ENCODE results near the gene TMEM140. TPM values are rescaled to one million over a fixed set of nuclear protein-coding genes. Genes with fewer than 3 reads are reported as not detected.

TMEM140 gene
- total RNA-seq, 3 donors from 2014 or later: 23.1 to 55.7 (median 52.8) TPM

DNA sequence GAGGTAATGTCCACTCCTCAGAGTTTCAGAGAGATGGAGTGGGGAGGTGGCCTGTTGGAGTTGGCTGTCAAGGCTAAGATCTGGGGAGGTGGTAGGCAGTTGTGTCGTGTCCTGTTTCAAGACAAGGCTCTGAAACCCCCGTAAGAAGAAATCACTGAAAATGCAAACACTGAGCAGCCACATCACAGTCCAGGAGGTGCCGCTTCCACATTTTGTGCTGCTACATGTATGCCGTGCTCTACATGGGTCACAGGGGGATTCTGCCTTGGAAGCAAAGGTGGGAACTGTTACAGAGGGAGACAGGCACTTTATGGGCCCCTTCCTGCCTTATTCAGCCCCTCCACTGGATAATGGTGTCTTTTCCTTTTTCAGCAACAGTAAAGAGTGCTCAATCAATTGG lies 51.6 kb downstream of the TMEM140 start:
- Histone ChIP-seq H3K4me3 (no peak overlapping the region), H3K4me1 (no peaks in the 10 kb centered on the region), H3K27ac (no peak overlapping the region), H3K27me3 (no peaks in the 10 kb centered on the region), H3K36me3 (no peaks in the 10 kb centered on the region), H3K9me3 (no peaks in the 10 kb centered on the region)
- intact Hi-C loops (cut with DNase I; ENCODE audit: low total_unique reads): no loop called here
- TF ChIP-seq, protein P1, sequence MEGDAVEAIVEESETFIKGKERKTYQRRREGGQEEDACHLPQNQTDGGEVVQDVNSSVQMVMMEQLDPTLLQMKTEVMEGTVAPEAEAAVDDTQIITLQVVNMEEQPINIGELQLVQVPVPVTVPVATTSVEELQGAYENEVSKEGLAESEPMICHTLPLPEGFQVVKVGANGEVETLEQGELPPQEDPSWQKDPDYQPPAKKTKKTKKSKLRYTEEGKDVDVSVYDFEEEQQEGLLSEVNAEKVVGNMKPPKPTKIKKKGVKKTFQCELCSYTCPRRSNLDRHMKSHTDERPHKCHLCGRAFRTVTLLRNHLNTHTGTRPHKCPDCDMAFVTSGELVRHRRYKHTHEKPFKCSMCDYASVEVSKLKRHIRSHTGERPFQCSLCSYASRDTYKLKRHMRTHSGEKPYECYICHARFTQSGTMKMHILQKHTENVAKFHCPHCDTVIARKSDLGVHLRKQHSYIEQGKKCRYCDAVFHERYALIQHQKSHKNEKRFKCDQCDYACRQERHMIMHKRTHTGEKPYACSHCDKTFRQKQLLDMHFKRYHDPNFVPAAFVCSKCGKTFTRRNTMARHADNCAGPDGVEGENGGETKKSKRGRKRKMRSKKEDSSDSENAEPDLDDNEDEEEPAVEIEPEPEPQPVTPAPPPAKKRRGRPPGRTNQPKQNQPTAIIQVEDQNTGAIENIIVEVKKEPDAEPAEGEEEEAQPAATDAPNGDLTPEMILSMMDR (IDR thresholded peaks at IDR 0.05): no peak
- no peak for TF ChIP-seq POLR2AphosphoS5 (IDR thresholded peaks at IDR 0.05)
- no peak for TF ChIP-seq POLR2A (IDR thresholded peaks at IDR 0.05)
- DNase-seq (ENCODE audit: low spot score in 2 of 2): no peak

- H3K36me3 ChIP-seq: no peaks in the 10 kb centered on the region
- intact Hi-C loops (cut with DNase I; ENCODE audit: low total_unique reads): no loop called here
- TF ChIP-seq POLR2A (IDR thresholded peaks at IDR 0.05) (no peak), POLR2AphosphoS5 (IDR thresholded peaks at IDR 0.05) (no peak)
- TF ChIP-seq, protein P1 (IDR thresholded peaks at IDR 0.05): no peak
- H3K9me3 ChIP-seq: no peaks in the 10 kb centered on the region
- no peaks in the 10 kb centered on the region for H3K4me1 ChIP-seq
- H3K4me3 ChIP-seq: no peak overlapping the region
- no peaks in the 10 kb centered on the region for H3K27me3 ChIP-seq
- peak overlapping the region; percentile 41 to 46 for H3K27ac ChIP-seq
- no peak for DNase-seq (ENCODE audit: low spot score in 2 of 2)
These were observed 53.0 kb downstream of the TMEM140 start for GRCh38 chr7:135200821-135201331.

DNA sequence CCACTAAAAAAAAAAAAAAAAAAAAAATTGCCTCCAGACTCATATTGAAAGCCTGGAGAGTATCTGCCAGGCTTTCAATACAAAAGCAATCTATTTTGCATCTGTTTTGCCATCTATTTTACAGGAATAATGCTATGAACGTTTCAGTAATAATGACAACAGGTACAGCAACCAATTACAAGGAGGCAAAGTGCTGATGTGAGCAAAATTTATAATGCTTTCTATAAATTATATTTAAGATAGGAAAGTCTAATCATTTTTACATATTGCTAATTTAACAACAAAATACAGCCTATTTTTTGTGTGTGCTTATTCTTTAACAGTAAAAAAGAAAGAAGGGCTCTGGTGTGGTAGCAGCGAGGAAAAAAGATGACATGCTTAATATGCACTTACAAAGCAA lies 53.5 kb downstream of the TMEM140 start:
- no peaks in the 10 kb centered on the region for H3K36me3 ChIP-seq
- TF ChIP-seq, protein P1 (IDR thresholded peaks at IDR 0.05): no peak
- TF ChIP-seq POLR2AphosphoS5 (IDR thresholded peaks at IDR 0.05) (no peak), POLR2A (IDR thresholded peaks at IDR 0.05) (no peak)

DNA sequence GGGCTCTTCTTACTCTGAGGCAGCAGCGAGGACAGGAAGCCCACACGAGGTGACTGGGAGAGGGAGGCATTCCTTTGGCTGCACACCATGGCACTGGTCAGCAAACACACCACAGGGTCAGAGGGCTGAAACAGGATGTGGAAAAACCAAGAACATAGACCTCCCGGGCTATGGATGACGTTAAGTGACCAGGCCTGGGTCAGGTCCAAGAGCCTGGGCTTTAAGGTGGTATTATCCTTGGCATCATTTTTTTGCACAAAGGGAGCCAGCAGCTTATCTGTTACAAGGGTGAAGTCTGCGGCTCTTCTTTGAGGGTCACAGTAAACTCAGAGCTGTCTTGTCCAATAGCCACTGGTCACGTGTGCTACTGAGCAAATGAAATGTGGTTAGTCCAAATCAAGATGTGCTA lies 56.5 kb downstream of the TMEM140 start:
- peak overlapping the region; percentile 23 to 60 for H3K27ac ChIP-seq
- no peak for DNase-seq (ENCODE audit: low spot score in 2 of 2)

More for the DNA sequence above, 53.5 kb downstream of the TMEM140 start:
- Histone ChIP-seq H3K4me3 (no peak overlapping the region), H3K27ac (peak overlapping the region in 1 of 2 donors; percentile 46), H3K27me3 (no peaks in the 10 kb centered on the region), H3K4me1 (no peaks in the 10 kb centered on the region), H3K9me3 (no peaks in the 10 kb centered on the region)
- DNase-seq (ENCODE audit: low spot score in 2 of 2): no peak
- intact Hi-C loops (cut with DNase I; ENCODE audit: low total_unique reads): no loop called here

GRCh38 chr7:135204876-135205275 lies 57.0 kb downstream of the TMEM140 start:
- TF ChIP-seq POLR2A (IDR thresholded peaks at IDR 0.05): no peak
- TF ChIP-seq POLR2AphosphoS5 (IDR thresholded peaks at IDR 0.05): no peak
- TF ChIP-seq, protein P1 (IDR thresholded peaks at IDR 0.05): no peak
- H3K27ac ChIP-seq: no peak overlapping the region
- no peak for DNase-seq (ENCODE audit: low spot score in 2 of 2)
- H3K36me3 ChIP-seq: no peaks in the 10 kb centered on the region
- intact Hi-C loops (cut with DNase I; ENCODE audit: low total_unique reads): no loop called here
- H3K4me1 ChIP-seq: no peaks in the 10 kb centered on the region
- no peaks in the 10 kb centered on the region for H3K27me3 ChIP-seq
- no peak overlapping the region for H3K4me3 ChIP-seq
- no peaks in the 10 kb centered on the region for H3K9me3 ChIP-seq

More for the DNA sequence above, 56.5 kb downstream of the TMEM140 start:
- Histone ChIP-seq H3K36me3 (no peaks in the 10 kb centered on the region), H3K27me3 (no peaks in the 10 kb centered on the region), H3K9me3 (no peaks in the 10 kb centered on the region), H3K4me1 (no peaks in the 10 kb centered on the region), H3K4me3 (no peak overlapping the region)
- TF ChIP-seq POLR2A (IDR thresholded peaks at IDR 0.05) (no peak), POLR2AphosphoS5 (IDR thresholded peaks at IDR 0.05) (no peak)
- TF ChIP-seq, protein P1 (IDR thresholded peaks at IDR 0.05): no peak
- intact Hi-C loops (cut with DNase I; ENCODE audit: low total_unique reads): no loop called here
